Bone marrow (tissue), 2 donors: ENCODE results near the gene GABRA5.
"Not testable (repeated sequence)": the region's sequence is repeated elsewhere in the genome, so short reads cannot be mapped to it uniquely, and the experiment has no call there.

Experiments
- DNase-seq, 2 donors: peaks; one replicate each; lab custom pipeline; 2025; lab: John Stamatoyannopoulos, UW

The GABRA5 gene

GRCh38 chr15:26866298-26867199 lies at the start of gene GABRA5:
Gene GABRA5 (plus strand): TSS chr15:26867062. CDS start chr15:26869249, 2,187 bp downstream.
- no peak for DNase-seq

DNA sequence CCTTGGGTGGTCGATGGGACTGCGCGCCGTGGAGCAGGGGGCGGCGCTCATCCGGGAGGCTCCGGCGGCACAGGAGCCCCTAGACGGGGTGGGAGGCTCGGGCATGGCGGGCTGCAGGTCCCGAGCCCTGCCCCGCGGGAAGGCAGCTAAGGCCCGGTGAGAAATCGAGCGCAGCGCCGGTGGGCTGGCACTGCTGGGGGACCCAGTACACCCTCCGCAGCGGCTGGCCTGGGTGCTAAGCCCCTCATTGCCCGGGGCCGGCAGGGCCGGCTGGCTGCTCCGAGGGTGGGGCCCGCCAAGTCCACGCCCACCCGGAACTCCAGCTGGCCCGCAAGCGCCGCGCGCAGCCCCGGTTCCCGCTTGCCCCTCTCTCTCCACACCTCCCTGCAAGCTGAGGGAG lies 35.7 kb upstream of the GABRA5 start:
- DNase-seq = not testable (repeated sequence)

DNA sequence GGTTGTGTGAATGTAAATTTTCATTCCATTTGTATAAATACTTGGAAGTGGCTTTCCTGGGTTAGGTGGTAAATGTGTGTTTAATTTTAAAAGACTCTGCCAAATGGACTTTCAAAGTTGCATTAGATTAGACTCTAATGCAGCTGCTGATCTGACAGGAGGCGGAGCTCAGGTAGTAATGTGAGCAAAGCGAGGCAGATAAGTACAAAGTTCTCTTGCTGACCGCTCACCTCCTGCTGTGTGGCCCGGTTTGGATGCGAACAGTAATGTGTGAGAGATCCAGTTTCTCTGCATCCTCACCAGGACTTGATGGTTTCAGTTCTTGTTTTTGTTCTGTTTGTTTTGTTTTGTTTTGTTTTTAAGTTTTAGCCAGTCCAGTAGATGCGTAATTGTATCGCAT lies 34.9 kb upstream of the GABRA5 start:
- no peak for DNase-seq

DNA sequence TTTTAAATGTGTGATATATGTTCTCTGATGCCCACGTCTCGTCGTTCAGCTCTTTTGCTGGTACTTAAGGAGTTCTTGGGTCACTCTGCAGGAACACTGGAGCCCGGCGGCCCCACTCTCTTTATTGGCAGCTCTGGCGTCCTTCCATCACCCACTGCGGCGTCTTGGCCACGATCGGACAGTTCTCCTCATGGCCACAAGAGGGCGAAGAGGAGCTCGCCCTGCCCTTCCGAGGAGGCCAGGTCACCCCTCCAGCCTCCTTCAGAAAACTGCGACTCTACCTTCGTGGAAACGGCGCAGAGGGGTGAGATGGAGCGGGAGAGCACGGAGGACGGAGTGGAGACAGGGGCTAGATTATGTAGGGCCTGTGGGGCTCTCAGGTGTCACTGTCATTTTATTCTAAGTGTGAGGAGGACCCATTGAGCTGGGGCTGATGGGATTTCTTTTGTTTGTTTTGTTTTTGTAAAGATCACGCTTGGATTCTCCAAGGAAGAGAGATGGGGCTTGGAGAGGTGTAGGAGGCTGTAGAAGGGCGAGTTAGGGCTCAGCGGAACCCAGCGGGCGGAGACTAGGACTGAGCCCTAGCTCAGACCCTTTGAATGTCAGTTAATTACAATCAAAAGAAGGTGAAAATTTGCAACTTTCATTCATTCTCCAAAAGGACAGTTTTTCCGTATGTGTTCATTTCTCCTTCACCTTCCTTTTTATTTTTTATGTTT lies 28.0 kb upstream of the GABRA5 start:
- no peak for DNase-seq

DNA sequence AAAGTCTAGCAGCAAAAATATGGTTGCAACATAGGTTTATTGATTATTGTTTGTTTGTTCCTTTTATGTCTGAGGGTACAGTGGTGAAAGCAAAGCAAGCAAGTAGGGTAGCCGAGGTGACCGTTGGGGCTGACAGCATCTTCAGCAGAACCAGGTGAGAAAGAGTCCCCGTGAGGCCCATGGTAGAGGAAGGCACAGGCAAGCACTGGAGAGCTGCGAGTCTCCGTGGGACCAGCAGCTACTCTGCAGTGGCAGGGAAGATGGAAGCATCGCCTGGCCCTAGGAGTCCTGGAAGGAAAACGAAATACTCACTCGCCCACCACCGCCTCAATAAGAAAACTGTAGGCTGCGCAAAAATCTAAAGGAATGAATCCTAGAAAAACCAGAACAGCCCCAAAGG lies 25.3 kb upstream of the GABRA5 start:
- DNase-seq = no peak

DNA sequence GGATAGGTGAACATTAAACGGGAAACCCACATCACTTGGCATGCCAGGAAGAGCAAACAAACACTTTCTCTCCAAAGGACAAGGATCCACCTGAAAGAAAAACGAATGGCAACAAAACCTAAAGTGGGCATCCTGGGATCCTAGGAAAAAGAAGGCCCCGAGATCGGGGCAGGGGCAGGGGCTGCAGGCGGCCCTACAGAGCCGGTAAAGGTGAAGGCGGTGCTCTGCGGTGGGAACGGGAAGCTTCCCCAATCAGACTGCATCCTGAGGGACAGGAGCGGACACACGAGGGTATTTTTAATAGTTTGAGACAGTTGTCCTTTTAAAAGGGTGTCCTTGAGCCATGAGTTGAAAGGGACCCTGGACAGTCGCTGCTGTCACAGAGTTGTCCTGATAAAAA lies 24.9 kb upstream of the GABRA5 start:
- DNase-seq = no peak

- no peak for DNase-seq
Measured at GRCh38 chr15:26842391-26842790, 24.5 kb upstream of the GABRA5 start.

DNA sequence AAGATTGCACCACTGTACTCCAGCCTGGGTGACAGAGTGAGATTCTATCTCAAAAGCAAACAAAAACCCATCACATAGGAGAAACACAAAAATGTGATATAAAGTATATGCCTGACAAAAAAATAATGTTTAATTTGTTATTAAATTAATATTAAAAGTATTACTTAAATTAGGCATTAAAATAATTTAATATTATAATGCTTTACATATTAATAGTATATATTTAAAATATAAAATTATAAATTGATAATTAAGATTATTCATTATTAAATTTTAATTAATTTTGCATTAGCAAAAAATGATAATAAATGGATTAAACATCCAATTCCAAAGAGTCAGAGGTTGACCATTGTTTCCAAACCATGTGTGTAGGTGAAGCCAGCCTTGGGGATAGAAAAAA lies 22.0 kb upstream of the GABRA5 start:
- no peak for DNase-seq

- no peak for DNase-seq
Measured at GRCh38 chr15:26848498-26848897, 18.4 kb upstream of the GABRA5 start.

DNA sequence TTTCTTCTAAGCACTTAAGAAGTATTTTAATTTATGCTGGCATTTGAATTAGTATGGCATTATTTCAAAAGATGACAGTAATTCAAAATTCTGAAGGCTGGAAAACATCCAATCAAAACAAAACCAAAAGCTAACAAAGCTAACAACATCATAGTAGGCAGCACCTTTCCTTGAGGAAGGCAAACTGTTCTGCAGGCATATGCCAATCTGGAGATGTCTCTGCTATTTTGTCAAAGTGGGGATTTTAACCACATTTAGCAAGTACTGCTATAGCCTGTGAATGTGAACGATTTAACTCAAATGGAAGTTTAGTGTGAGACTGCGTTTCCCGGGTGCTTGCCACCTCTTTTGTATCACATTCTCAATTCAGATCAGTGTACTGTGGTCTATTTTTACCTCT lies 16.7 kb upstream of the GABRA5 start:
- no peak for DNase-seq

- DNase-seq = no peak
Measured at GRCh38 chr15:26852980-26853379, 13.9 kb upstream of the GABRA5 start.

GRCh38 chr15:26854435-26854834 lies 12.4 kb upstream of the GABRA5 start:
- DNase-seq = no peak

GRCh38 chr15:26864664-26865191 lies 2.1 kb upstream of the GABRA5 start:
- DNase-seq = no peak

- no peak for DNase-seq
Measured at GRCh38 chr15:26867200-26868007, 542 bp downstream of the GABRA5 start.

- no peak for DNase-seq
Measured at GRCh38 chr15:26868029-26868685, 1.3 kb downstream of the GABRA5 start.

DNA sequence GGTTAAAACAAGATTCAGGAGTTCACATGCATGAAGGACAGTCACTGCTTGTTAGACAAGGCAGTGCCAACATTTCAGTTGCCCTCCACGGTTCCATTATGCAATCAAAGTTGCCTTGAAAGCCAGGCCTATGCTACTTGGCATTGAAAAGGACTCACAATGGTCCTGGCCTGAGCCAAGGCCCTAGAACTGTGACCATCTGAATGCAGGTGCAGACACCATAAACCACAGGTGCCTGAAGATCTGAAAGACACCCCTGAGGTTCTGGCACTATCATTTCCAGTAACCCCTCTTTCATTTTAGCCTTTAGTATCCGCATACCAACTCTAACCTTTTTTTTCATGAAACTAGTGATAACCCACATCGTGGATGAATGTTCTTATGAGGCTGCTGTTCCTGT lies 2.8 kb downstream of the GABRA5 start:
- DNase-seq = no peak

GRCh38 chr15:26870346-26870745 lies 3.5 kb downstream of the GABRA5 start:
- DNase-seq = no peak

DNA sequence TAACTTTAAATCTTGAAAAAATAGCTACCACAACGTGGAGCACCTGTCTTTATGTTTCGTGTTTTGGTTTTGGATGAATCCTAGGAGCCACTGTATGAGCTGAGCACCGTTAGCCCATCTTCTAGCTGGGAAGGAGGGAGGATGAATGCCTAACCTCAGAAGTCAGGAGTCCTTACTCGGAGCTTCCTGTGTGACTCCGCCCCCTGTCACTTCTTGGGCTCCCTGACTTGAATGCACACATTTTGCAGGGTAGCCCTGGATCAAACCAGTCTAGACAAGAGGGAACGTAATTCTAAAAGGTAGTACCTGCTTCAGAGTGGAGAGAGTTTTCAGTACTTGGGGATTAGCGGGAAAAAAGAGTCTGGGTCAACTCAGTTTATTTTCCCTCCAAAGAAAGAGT lies 5.3 kb downstream of the GABRA5 start:
- no peak for DNase-seq

DNA sequence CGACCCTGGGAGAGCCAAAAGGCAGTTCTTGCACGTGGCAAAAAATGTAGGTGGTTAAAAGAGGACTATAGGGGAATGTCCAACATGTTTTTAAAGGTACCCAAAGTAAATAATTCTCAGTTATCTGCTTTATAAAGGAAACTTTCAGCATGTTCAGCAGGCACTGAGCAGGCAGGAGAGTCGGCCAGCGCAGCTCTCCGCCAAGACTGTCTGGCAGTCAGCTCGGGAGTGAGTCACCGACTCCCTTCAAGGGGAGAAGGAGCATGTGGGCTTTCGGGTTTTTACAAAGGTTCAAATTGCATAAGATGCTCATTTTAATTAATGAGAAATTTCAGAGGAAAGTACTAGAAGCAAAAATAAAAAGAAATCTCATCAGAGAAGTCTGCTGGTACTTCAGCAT lies 7.0 kb downstream of the GABRA5 start:
- DNase-seq = no peak

- no peak for DNase-seq
Measured at GRCh38 chr15:26874774-26875475, 8.1 kb downstream of the GABRA5 start.

DNA sequence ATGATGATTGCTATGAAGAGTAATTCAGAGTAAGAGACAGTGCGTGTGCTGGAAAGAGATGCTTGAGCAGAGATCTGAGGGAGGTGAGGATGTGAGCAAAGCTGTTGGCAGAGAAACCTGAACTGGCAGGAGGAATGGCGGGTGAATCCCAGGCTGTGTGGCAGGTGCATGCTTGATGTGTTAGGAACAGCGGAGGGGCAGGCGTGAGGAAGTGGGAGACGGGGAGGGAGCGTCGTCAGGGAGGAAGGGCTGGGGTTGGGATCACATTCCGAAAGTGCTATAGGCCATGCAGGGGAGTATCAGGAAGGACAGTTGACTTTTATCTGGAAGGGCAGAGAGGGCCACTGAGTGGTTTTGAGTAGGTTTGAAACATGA lies 8.6 kb downstream of the GABRA5 start:
- no peak for DNase-seq
